Measurements from ENCODE around the gene RPUSD3.
A peak's percentile ranks its signal among the peaks of the same experiment; 100 is the strongest.

The RPUSD3 gene

DNA sequence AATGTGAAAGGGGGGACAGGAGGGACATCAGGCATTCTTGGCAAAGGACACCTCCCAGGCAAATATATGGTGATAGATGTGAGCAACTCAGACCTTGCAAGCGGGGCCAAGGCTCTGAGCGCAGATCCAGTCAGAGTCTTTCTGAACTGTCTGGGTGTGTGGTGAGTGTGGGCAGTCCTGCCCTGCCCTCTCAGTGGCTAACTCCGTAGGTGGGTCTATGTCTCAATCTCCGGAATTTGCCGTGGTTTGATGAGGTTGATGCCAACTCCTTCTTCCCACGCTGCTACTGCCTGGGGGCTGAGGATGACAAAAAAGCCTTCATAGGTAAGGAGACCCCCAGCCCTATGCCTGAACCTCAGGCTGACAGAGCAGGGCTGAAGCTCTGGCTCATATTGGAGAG, 26.4 kb downstream of the RPUSD3 start:
- H3K27ac ChIP-seq (ENCODE audit: insufficient read depth, low read depth, low read length, poor library complexity, severe bottlenecking) = no peak overlapping the region
- no peaks in the 10 kb centered on the region for H3K4me1 ChIP-seq (ENCODE audit: control insufficient read depth, insufficient read depth, low read length)
- no peaks in the 10 kb centered on the region for H3K27me3 ChIP-seq (ENCODE audit: control insufficient read depth, insufficient read depth, low read length, poor library complexity, severe bottlenecking)
- no peaks in the 10 kb centered on the region for H3K9me3 ChIP-seq (ENCODE audit: control insufficient read depth, low read length)
- 89 to 91% methylated on average over 6 of the region's 6 CpGs for WGBS, 2 experiments
- no peaks in the 10 kb centered on the region for H3K36me3 ChIP-seq (ENCODE audit: control insufficient read depth, insufficient read depth, low read length)
- no peak overlapping the region for H3K4me3 ChIP-seq (ENCODE audit: insufficient read depth, low read depth, low read length)

DNA sequence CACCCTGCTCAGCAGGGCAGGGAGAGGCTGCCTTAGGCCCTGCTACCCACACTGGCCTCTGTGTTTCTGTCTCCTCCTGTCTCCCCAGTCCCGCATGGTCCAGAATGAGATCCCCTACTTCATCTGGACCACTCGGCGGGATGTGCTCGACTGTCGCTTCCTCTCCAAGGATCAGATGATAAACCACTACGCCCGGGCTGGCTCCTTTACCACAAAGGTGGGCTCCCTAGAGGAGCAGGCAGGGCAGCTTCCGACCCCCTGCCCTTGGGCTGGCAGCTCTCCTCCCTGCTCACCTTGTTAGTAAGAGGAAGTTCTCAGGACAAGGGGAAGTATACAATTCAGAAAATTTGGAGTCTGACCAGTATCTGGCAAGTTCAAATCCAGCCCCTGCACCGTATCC, 27.8 kb downstream of the RPUSD3 start:
- Histone ChIP-seq H3K36me3 (ENCODE audit: control insufficient read depth, insufficient read depth, low read length) (no peaks in the 10 kb centered on the region), H3K9me3 (ENCODE audit: control insufficient read depth, low read length) (no peaks in the 10 kb centered on the region), H3K4me1 (ENCODE audit: control insufficient read depth, insufficient read depth, low read length) (no peaks in the 10 kb centered on the region), H3K27ac (ENCODE audit: insufficient read depth, low read depth, low read length, poor library complexity, severe bottlenecking) (no peak overlapping the region), H3K27me3 (ENCODE audit: control insufficient read depth, insufficient read depth, low read length, poor library complexity, severe bottlenecking) (peaks cover 4% of the 10 kb centered on the region), H3K4me3 (ENCODE audit: insufficient read depth, low read depth, low read length) (no peak overlapping the region)
- WGBS, 2 experiments = 95% methylated on average over 9 of the region's 9 CpGs

DNA sequence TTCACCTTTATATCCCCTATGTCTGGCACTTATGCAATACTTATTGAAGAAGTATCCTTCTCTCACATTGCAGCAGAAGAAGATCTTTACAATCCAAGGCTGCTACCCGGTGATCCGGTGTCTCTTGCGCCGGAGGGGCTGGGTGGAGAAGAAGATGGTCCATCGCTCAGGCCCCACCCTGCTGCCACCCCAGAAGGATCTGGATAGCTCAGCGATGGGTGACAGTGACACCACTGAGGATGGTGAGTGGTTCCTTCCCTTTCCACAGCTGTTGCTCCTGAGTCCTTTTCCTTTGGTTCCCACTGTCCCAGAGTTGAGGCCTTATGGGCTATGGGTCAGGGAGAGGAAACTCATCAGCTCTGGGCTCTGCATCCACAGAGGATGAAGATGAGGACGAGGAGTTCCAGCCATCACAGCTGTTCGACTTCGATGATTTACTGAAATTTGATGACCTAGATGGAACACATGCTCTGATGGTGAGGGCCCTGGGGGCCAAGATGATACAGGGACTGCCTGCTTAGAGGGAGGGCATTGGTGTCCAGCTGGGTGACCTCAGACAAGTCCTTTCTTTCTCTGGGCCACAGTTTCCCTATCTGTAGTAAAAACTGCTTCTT, 30.8 kb downstream of the RPUSD3 start:
- 94% methylated on average over 9 of the region's 9 CpGs for WGBS, 2 experiments
- Histone ChIP-seq H3K4me3 (ENCODE audit: insufficient read depth, low read depth, low read length) (no peak overlapping the region), H3K9me3 (ENCODE audit: control insufficient read depth, low read length) (no peaks in the 10 kb centered on the region), H3K4me1 (ENCODE audit: control insufficient read depth, insufficient read depth, low read length) (peaks cover 8% of the 10 kb centered on the region), H3K27ac (ENCODE audit: insufficient read depth, low read depth, low read length, poor library complexity, severe bottlenecking) (no peak overlapping the region), H3K36me3 (ENCODE audit: control insufficient read depth, insufficient read depth, low read length) (no peaks in the 10 kb centered on the region), H3K27me3 (ENCODE audit: control insufficient read depth, insufficient read depth, low read length, poor library complexity, severe bottlenecking) (peaks cover 8% of the 10 kb centered on the region)

DNA sequence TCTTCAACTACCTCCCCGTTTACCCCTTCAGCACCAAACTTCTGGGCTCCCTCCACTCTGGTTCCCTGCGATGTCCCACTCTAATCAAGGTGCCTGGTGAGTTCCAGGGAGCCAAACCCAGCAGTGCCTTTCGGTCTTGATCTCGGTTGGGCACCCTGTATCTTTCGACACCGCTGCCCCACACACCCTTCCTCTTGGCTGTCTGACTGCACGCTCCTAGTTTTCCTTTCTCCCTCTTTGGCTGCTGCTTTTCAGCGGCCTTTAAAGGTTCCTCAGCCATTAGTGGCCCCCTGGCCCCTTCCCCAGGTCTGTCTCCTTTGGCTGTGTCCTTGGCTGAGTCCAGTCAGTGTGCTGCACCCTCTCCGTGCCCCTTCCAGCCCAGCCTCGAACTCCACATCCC, 33.0 kb downstream of the RPUSD3 start:
- H3K4me3 ChIP-seq (ENCODE audit: insufficient read depth, low read depth, low read length) = no peak overlapping the region

DNA sequence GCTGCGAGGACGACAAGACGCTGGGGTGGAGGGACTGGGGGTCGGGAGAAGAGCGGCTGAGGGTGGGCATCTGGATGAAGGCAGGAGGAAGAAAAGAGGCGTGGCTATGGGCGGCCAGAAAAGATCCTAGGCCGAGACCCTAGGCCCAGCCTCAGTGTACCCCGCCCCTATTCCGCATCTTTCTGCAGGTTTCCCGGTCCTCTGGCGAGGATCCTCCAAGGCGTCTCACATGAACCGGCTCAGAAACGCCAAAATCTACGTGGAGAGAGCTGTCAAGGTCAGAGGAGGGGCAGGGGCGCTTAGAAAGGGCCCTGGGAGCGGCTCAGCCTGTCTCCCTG, 33.4 kb downstream of the RPUSD3 start:
- Histone ChIP-seq H3K27ac (ENCODE audit: insufficient read depth, low read depth, low read length, poor library complexity, severe bottlenecking) (no peak overlapping the region), H3K36me3 (ENCODE audit: control insufficient read depth, insufficient read depth, low read length) (peaks cover 5% of the 10 kb centered on the region), H3K9me3 (ENCODE audit: control insufficient read depth, low read length) (no peaks in the 10 kb centered on the region), H3K4me1 (ENCODE audit: control insufficient read depth, insufficient read depth, low read length) (peaks cover 22% of the 10 kb centered on the region), H3K27me3 (ENCODE audit: control insufficient read depth, insufficient read depth, low read length, poor library complexity, severe bottlenecking) (peaks cover 8% of the 10 kb centered on the region), H3K4me3 (ENCODE audit: insufficient read depth, low read depth, low read length) (peak overlapping the region; percentile 67)
- 11 to 12% methylated on average over 18 of the region's 18 CpGs for WGBS, 2 experiments

More for the DNA sequence above, 33.0 kb downstream of the RPUSD3 start:
- Histone ChIP-seq H3K4me1 (ENCODE audit: control insufficient read depth, insufficient read depth, low read length) (peaks cover 19% of the 10 kb centered on the region), H3K27ac (ENCODE audit: insufficient read depth, low read depth, low read length, poor library complexity, severe bottlenecking) (no peak overlapping the region), H3K27me3 (ENCODE audit: control insufficient read depth, insufficient read depth, low read length, poor library complexity, severe bottlenecking) (peaks cover 8% of the 10 kb centered on the region), H3K36me3 (ENCODE audit: control insufficient read depth, insufficient read depth, low read length) (peaks cover 2% of the 10 kb centered on the region), H3K9me3 (ENCODE audit: control insufficient read depth, low read length) (no peaks in the 10 kb centered on the region)
- 82 to 86% methylated on average over 10 of the region's 10 CpGs for WGBS, 2 experiments

DNA sequence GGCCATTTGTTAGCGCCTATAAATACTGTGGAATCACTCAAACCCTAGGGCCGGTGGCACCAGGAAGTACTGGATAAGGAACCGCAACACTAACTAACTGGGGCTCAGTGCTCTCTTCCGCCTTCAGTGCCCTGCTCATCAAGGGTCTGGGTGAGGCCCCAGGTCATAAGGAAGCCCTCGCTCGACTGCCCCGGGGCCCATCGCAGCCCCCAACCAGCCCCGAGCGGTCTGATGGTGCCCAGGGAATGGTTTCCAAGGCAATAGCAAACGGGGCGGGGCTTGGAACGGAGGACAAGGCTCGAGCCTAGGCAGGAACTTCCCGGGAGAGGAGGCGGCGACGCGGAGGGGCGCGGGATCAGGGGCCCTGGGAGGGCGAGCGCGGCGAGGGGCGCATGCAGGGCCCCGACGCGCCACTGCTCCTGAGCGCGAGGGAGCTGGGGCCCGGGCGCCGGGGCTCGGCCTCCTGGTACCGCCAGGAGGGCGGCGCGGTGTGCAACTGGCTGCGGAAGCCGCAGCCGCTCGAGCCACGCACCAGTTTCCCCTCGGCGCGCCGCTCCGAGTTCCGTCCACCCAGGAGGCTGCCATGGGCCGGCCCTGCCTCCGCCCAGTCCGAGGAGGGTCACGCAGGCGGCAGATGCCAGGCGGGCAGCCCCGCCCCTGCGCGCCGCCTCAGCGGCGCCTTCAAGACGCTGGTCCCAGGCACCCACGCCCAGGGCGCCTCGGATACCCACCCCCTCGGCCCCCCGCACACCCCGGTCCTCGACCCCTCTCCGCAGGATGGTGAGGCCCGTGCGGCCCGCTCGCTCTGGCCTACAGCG, 34.0 kb downstream of the RPUSD3 start, which contains the start of gene TTLL3:
Gene TTLL3, plus strand, starts transcription at position 648 of the 818 bp plus-strand sequence. CDS start 400 bp downstream, outside the sequence.
- Histone ChIP-seq H3K9me3 (ENCODE audit: control insufficient read depth, low read length) (no peaks in the 10 kb centered on the region), H3K4me1 (ENCODE audit: control insufficient read depth, insufficient read depth, low read length) (peaks cover 22% of the 10 kb centered on the region), H3K27ac (ENCODE audit: insufficient read depth, low read depth, low read length, poor library complexity, severe bottlenecking) (peak within 1 kb of the TSS; percentile 79), H3K36me3 (ENCODE audit: control insufficient read depth, insufficient read depth, low read length) (peaks cover 7% of the 10 kb centered on the region), H3K4me3 (ENCODE audit: insufficient read depth, low read depth, low read length) (peak within 1 kb of the TSS; percentile 67), H3K27me3 (ENCODE audit: control insufficient read depth, insufficient read depth, low read length, poor library complexity, severe bottlenecking) (peaks cover 8% of the 10 kb centered on the region)
- WGBS, 2 experiments = 2 to 3% methylated on average over 76 of the region's 76 CpGs

DNA sequence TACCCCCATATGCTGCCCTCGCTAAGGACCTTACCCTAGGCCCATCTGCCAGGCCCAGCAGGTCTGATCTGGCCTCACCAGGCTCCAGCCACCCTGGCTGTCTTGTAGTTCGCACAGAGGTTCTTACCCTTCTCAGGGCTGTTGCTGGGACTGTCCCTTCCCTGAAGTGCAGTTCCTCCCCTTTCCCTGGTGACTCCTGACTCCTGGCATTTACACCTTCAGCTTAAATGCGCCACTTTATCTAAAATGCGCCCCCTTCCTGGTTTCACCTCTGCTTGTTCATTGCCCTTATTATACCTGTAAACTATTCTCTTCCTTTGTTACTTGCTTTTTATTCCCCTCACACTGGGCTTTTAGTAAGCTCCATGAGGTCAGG, 34.6 kb downstream of the RPUSD3 start:
- 89 to 90% methylated on average over 4 of the region's 4 CpGs for WGBS, 2 experiments
- Histone ChIP-seq H3K9me3 (ENCODE audit: control insufficient read depth, low read length) (no peaks in the 10 kb centered on the region), H3K27me3 (ENCODE audit: control insufficient read depth, insufficient read depth, low read length, poor library complexity, severe bottlenecking) (peaks cover 8% of the 10 kb centered on the region), H3K36me3 (ENCODE audit: control insufficient read depth, insufficient read depth, low read length) (peaks cover 13% of the 10 kb centered on the region), H3K4me1 (ENCODE audit: control insufficient read depth, insufficient read depth, low read length) (peaks cover 22% of the 10 kb centered on the region), H3K27ac (ENCODE audit: insufficient read depth, low read depth, low read length, poor library complexity, severe bottlenecking) (peak overlapping the region; percentile 79), H3K4me3 (ENCODE audit: insufficient read depth, low read depth, low read length) (peak overlapping the region; percentile 67)

DNA sequence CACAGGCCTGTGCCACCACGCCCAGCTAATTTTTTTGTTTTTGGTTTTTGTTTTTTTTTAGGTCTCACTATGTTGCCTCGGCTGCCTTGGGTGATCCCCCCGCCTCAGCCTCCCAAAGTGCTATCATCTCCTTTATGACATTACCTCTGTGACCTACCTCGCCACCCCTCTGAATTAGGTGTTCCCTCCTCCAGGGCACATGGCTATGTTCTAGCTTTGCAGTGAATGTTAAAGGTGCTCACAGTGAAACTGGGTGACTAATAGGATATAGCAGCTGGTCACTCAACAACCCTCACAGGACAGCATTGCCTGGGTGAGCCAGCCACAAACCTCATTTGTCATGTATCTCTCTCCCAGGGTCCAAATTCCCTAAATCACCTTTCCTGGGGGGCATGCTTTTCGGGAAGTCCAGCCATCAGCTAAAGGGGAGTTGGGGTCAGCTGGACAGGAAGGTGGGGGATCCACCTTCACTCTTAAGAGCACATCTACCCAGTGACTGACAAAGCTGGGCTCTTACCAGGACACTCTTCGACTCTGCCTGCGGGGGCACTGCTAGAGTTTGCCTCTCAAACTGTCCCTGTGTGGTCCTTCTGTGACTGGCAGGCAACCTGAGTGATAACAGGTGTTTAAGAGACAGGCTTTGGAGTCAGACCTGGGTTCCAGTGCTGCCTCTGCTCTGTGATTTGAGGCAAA, 35.3 kb downstream of the RPUSD3 start:
- Histone ChIP-seq H3K4me3 (ENCODE audit: insufficient read depth, low read depth, low read length) (no peak overlapping the region), H3K27me3 (ENCODE audit: control insufficient read depth, insufficient read depth, low read length, poor library complexity, severe bottlenecking) (peaks cover 8% of the 10 kb centered on the region), H3K36me3 (ENCODE audit: control insufficient read depth, insufficient read depth, low read length) (peaks cover 19% of the 10 kb centered on the region), H3K27ac (ENCODE audit: insufficient read depth, low read depth, low read length, poor library complexity, severe bottlenecking) (peak overlapping the region; percentile 79), H3K4me1 (ENCODE audit: control insufficient read depth, insufficient read depth, low read length) (peaks cover 22% of the 10 kb centered on the region), H3K9me3 (ENCODE audit: control insufficient read depth, low read length) (no peaks in the 10 kb centered on the region)
- WGBS, 2 experiments = 71 to 73% methylated on average over 7 of the region's 7 CpGs

DNA sequence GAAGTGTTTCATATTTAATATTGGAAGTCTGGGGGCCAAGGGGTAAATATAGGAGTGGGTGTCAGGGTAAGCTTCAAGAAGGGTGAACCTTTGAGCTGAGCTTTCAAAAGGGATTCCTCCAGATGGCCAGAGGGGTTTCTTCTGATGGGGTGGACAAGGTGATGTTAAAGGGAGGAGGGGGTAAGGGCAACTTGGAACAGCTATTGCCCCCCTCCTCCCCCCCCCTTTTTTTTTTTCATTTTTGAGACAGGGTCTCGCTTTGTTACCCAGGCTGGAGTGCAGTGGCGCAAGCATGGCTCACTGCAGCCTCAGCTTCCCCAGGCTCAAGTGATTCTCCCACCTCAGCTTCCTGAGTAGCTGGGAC, 35.8 kb downstream of the RPUSD3 start:
- peaks cover 24% of the 10 kb centered on the region for H3K36me3 ChIP-seq (ENCODE audit: control insufficient read depth, insufficient read depth, low read length)
- no peak overlapping the region for H3K4me3 ChIP-seq (ENCODE audit: insufficient read depth, low read depth, low read length)
- WGBS, 2 experiments = 89 to 97% methylated on average over 2 of the region's 2 CpGs
- no peaks in the 10 kb centered on the region for H3K9me3 ChIP-seq (ENCODE audit: control insufficient read depth, low read length)
- H3K4me1 ChIP-seq (ENCODE audit: control insufficient read depth, insufficient read depth, low read length) = peaks cover 22% of the 10 kb centered on the region
- no peak overlapping the region for H3K27ac ChIP-seq (ENCODE audit: insufficient read depth, low read depth, low read length, poor library complexity, severe bottlenecking)
- H3K27me3 ChIP-seq (ENCODE audit: control insufficient read depth, insufficient read depth, low read length, poor library complexity, severe bottlenecking) = peaks cover 8% of the 10 kb centered on the region

Data from ectodermal cell (in vitro differentiated cells).